DMS153 treated with DMSO at 0.1 percent for 48 hours (cell line): ENCODE data around the gene INPP5A.

Experiments used
- DNase-seq: peaks from one replicate; lab custom pipeline; 2025; ENCODE audit not compliant: unreplicated experiment; lab: John Stamatoyannopoulos, UW

INPP5A gene

GRCh38 chr10:132517951-132518521, 19.6 kb upstream of the INPP5A start:
- no peak for DNase-seq

GRCh38 chr10:132518572-132519381, 18.8 kb upstream of the INPP5A start:
- DNase-seq: peak; percentile 72

- DNase-seq: no peak
Observed at GRCh38 chr10:132519382-132520176, 18.0 kb upstream of the INPP5A start.

- no peak for DNase-seq
Observed at GRCh38 chr10:132520177-132520811, 17.3 kb upstream of the INPP5A start.

- no peak for DNase-seq
Observed at GRCh38 chr10:132521041-132521465, 16.5 kb upstream of the INPP5A start.

- DNase-seq: no peak
Observed at GRCh38 chr10:132521466-132522102, 16.0 kb upstream of the INPP5A start.

GRCh38 chr10:132522521-132523411, 14.8 kb upstream of the INPP5A start:
- DNase-seq: no peak

GRCh38 chr10:132523561-132524442, 13.8 kb upstream of the INPP5A start:
- DNase-seq: no peak

- DNase-seq: no peak
Observed at GRCh38 chr10:132524443-132525285, 12.9 kb upstream of the INPP5A start.

GRCh38 chr10:132526676-132527075, 10.9 kb upstream of the INPP5A start:
- DNase-seq: no peak

- no peak for DNase-seq
Observed at GRCh38 chr10:132527339-132528063, 10.1 kb upstream of the INPP5A start.

- DNase-seq: no peak
Observed at GRCh38 chr10:132528064-132528691, 9.4 kb upstream of the INPP5A start.

GRCh38 chr10:132532179-132532578, 5.4 kb upstream of the INPP5A start:
- DNase-seq: no peak

- DNase-seq: no peak
Observed at GRCh38 chr10:132532749-132533560, 4.6 kb upstream of the INPP5A start.

GRCh38 chr10:132533571-132534260, 3.9 kb upstream of the INPP5A start:
- no peak for DNase-seq
